Measurements from ENCODE around the gene ZBTB32. TPM values are rescaled to one million over a fixed set of nuclear protein-coding genes. Genes with fewer than 3 reads are reported as not detected.

ZBTB32 gene
- polyA plus RNA-seq, 5 donors, result 0.29 to 0.85 (median 0.57) TPM

Other genes starting within 250 kb of the ZBTB32 start
- 1 to 10 TPM in 4 of 5 donors, under 1 TPM in 1; 0.69 to 1.8 (median 1.4) TPM for gene KRTDAP, start 214.1 kb upstream of the ZBTB32 start, polyA plus RNA-seq (ENCODE audit: insufficient read depth in 1 of 5, insufficient read length in 5 of 5, low replicate concordance in 1 of 5)
- gene DMKN, start 190.9 kb upstream of the ZBTB32 start, polyA plus RNA-seq (ENCODE audit: insufficient read depth in 1 of 5, insufficient read length in 5 of 5, low replicate concordance in 1 of 5), result 100 to 1,000 TPM in 4 of 5 donors, 10 to 100 TPM in 1; 91.2 to 146 (median 119) TPM
- not detected for gene SBSN, start 176.2 kb upstream of the ZBTB32 start, polyA plus RNA-seq (ENCODE audit: insufficient read depth in 1 of 5, insufficient read length in 5 of 5, low replicate concordance in 1 of 5)
- not detected for gene GAPDHS, start 171.1 kb upstream of the ZBTB32 start, polyA plus RNA-seq (ENCODE audit: insufficient read depth in 1 of 5, insufficient read length in 5 of 5, low replicate concordance in 1 of 5)
- 10 to 100 TPM; 48.9 to 78.4 (median 58.9) TPM for gene TMEM147, start 158.9 kb upstream of the ZBTB32 start, polyA plus RNA-seq (ENCODE audit: insufficient read depth in 1 of 5, insufficient read length in 5 of 5, low replicate concordance in 1 of 5)
- not detected for gene ATP4A, start 140.9 kb upstream of the ZBTB32 start, polyA plus RNA-seq (ENCODE audit: insufficient read depth in 1 of 5, insufficient read length in 5 of 5, low replicate concordance in 1 of 5)
- not detected for gene PMIS2, start 118.4 kb upstream of the ZBTB32 start, polyA plus RNA-seq (ENCODE audit: insufficient read depth in 1 of 5, insufficient read length in 5 of 5, low replicate concordance in 1 of 5)
- gene HAUS5, start 91.8 kb upstream of the ZBTB32 start, polyA plus RNA-seq (ENCODE audit: insufficient read depth in 1 of 5, insufficient read length in 5 of 5, low replicate concordance in 1 of 5), result 10 to 100 TPM; 25.0 to 31.9 (median 28.0) TPM
- gene RBM42, start 75.5 kb upstream of the ZBTB32 start, polyA plus RNA-seq (ENCODE audit: insufficient read depth in 1 of 5, insufficient read length in 5 of 5, low replicate concordance in 1 of 5), result 10 to 100 TPM; 43.0 to 84.8 (median 53.7) TPM
- 1 to 10 TPM; 1.5 to 4.6 (median 2.0) TPM for gene ETV2, start 62.8 kb upstream of the ZBTB32 start, polyA plus RNA-seq (ENCODE audit: insufficient read depth in 1 of 5, insufficient read length in 5 of 5, low replicate concordance in 1 of 5)
- gene COX6B1, start 56.2 kb upstream of the ZBTB32 start, polyA plus RNA-seq (ENCODE audit: insufficient read depth in 1 of 5, insufficient read length in 5 of 5, low replicate concordance in 1 of 5), result 100 to 1,000 TPM; 214 to 280 (median 243) TPM
- gene UPK1A, start 38.0 kb upstream of the ZBTB32 start, polyA plus RNA-seq (ENCODE audit: insufficient read depth in 1 of 5, insufficient read length in 5 of 5, low replicate concordance in 1 of 5), result under 1 TPM in 4 of 5 donors, not detected in 1; 0.18 to 0.40 (median 0.21) TPM
- 10 to 100 TPM; 21.3 to 40.3 (median 28.0) TPM for gene KMT2B, start 13.4 kb downstream of the ZBTB32 start, polyA plus RNA-seq (ENCODE audit: insufficient read depth in 1 of 5, insufficient read length in 5 of 5, low replicate concordance in 1 of 5)
- 1 to 10 TPM; 3.1 to 7.1 (median 4.1) TPM for gene IGFLR1, start 37.9 kb downstream of the ZBTB32 start, polyA plus RNA-seq (ENCODE audit: insufficient read depth in 1 of 5, insufficient read length in 5 of 5, low replicate concordance in 1 of 5)
- 10 to 100 TPM; 15.1 to 21.7 (median 16.6) TPM for gene U2AF1L4, start 40.9 kb downstream of the ZBTB32 start, polyA plus RNA-seq (ENCODE audit: insufficient read depth in 1 of 5, insufficient read length in 5 of 5, low replicate concordance in 1 of 5)
- gene PSENEN, start 41.1 kb downstream of the ZBTB32 start, polyA plus RNA-seq (ENCODE audit: insufficient read depth in 1 of 5, insufficient read length in 5 of 5, low replicate concordance in 1 of 5), result 10 to 100 TPM; 45.5 to 72.8 (median 52.3) TPM
- gene LIN37, start 44.0 kb downstream of the ZBTB32 start, polyA plus RNA-seq (ENCODE audit: insufficient read depth in 1 of 5, insufficient read length in 5 of 5, low replicate concordance in 1 of 5), result 10 to 100 TPM in 2 of 5 donors, 1 to 10 TPM in 3; 8.2 to 14.4 (median 9.6) TPM
- gene HSPB6, start 52.5 kb downstream of the ZBTB32 start, polyA plus RNA-seq (ENCODE audit: insufficient read depth in 1 of 5, insufficient read length in 5 of 5, low replicate concordance in 1 of 5), result 100 to 1,000 TPM in 1 of 5 donors, 10 to 100 TPM in 4; 47.3 to 158 (median 71.5) TPM
- 10 to 100 TPM; 15.9 to 21.4 (median 20.2) TPM for gene PROSER3, start 53.6 kb downstream of the ZBTB32 start, polyA plus RNA-seq (ENCODE audit: insufficient read depth in 1 of 5, insufficient read length in 5 of 5, low replicate concordance in 1 of 5)
- gene ARHGAP33, start 71.0 kb downstream of the ZBTB32 start, polyA plus RNA-seq (ENCODE audit: insufficient read depth in 1 of 5, insufficient read length in 5 of 5, low replicate concordance in 1 of 5), result 10 to 100 TPM; 21.8 to 40.7 (median 27.3) TPM
- 1 to 10 TPM in 1 of 5 donors, under 1 TPM in 1, not detected in 3; 0.21 to 1.0 TPM for gene PRODH2, start 108.3 kb downstream of the ZBTB32 start, polyA plus RNA-seq (ENCODE audit: insufficient read depth in 1 of 5, insufficient read length in 5 of 5, low replicate concordance in 1 of 5)
- gene NPHS1, start 147.9 kb downstream of the ZBTB32 start, polyA plus RNA-seq (ENCODE audit: insufficient read depth in 1 of 5, insufficient read length in 5 of 5, low replicate concordance in 1 of 5), result 1 to 10 TPM in 1 of 5 donors, under 1 TPM in 4; 0.29 to 1.5 (median 0.50) TPM
- 1 to 10 TPM; 1.1 to 4.3 (median 1.8) TPM for gene KIRREL2, start 152.4 kb downstream of the ZBTB32 start, polyA plus RNA-seq (ENCODE audit: insufficient read depth in 1 of 5, insufficient read length in 5 of 5, low replicate concordance in 1 of 5)
- 10 to 100 TPM in 1 of 5 donors, 1 to 10 TPM in 4; 8.2 to 13.8 (median 9.0) TPM for gene APLP1, start 164.0 kb downstream of the ZBTB32 start, polyA plus RNA-seq (ENCODE audit: insufficient read depth in 1 of 5, insufficient read length in 5 of 5, low replicate concordance in 1 of 5)
- 1 to 10 TPM; 3.7 to 7.0 (median 5.7) TPM for gene NFKBID, start 196.0 kb downstream of the ZBTB32 start, polyA plus RNA-seq (ENCODE audit: insufficient read depth in 1 of 5, insufficient read length in 5 of 5, low replicate concordance in 1 of 5)
- gene HCST, start 198.0 kb downstream of the ZBTB32 start, polyA plus RNA-seq (ENCODE audit: insufficient read depth in 1 of 5, insufficient read length in 5 of 5, low replicate concordance in 1 of 5), result 1 to 10 TPM; 5.0 to 7.9 (median 6.0) TPM
- gene TYROBP, start 203.7 kb downstream of the ZBTB32 start, polyA plus RNA-seq (ENCODE audit: insufficient read depth in 1 of 5, insufficient read length in 5 of 5, low replicate concordance in 1 of 5), result 10 to 100 TPM; 12.1 to 20.4 (median 14.7) TPM
- gene LRFN3, start 231.8 kb downstream of the ZBTB32 start, polyA plus RNA-seq (ENCODE audit: insufficient read depth in 1 of 5, insufficient read length in 5 of 5, low replicate concordance in 1 of 5), result 10 to 100 TPM in 2 of 5 donors, 1 to 10 TPM in 3; 6.5 to 18.2 (median 7.7) TPM

Data from right lung (tissue), 5 donors.